Activated CD4-positive, alpha-beta memory T cell treated with anti-CD3 and anti-CD28 coated beads for 36 hours (primary cell): ENCODE results near the gene BACH2. TPM values are rescaled to one million over a fixed set of nuclear protein-coding genes. Genes with fewer than 3 reads are reported as not detected.

ENCODE experiments used
- CTCF ChIA-PET: fragments of 350-600 bp; sonication (Branson Sonifier 250); formaldehyde crosslinking; loops from one replicate; lab custom pipeline; 2021; ENCODE audit warnings: antibody characterized with exemption, inconsistent platforms; lab: Charles Lee
- POLR2A ChIA-PET: fragments of 350-600 bp; sonication (Branson Sonifier 250); formaldehyde crosslinking; loops from one replicate; lab custom pipeline; 2021; ENCODE audit warnings: antibody characterized with exemption; lab: Charles Lee
- DNase-seq: peaks from one replicate; pipeline ENCODE4 v3.0.0-alpha.2; 2020
- H3K27ac Mint-ChIP-seq: one replicate; pipeline ENCODE4 v1.8.0; 2021; ENCODE audit warnings: mixed read lengths
- H3K27me3 Mint-ChIP-seq: one replicate; pipeline ENCODE4 v1.8.0; 2021; ENCODE audit warnings: mixed read lengths
- H3K36me3 Mint-ChIP-seq: one replicate; pipeline ENCODE4 v1.8.0; 2021; ENCODE audit warnings: mixed read lengths
- H3K4me1 Mint-ChIP-seq: one replicate; pipeline ENCODE4 v1.8.0; 2021; ENCODE audit warnings: low read depth, mixed read lengths
- H3K4me3 Mint-ChIP-seq: one replicate; pipeline ENCODE4 v1.8.0; 2021; ENCODE audit warnings: mild to moderate bottlenecking, mixed read lengths
- H3K9me3 Mint-ChIP-seq: one replicate; pipeline ENCODE4 v1.8.0; 2021; ENCODE audit warnings: mixed read lengths
- intact Hi-C: fragments of 100-400 bp; cut with micrococcal nuclease; formaldehyde crosslinking; loops from one replicate; pipeline ENCODE4 v1.15.1; 2023
- total RNA-seq, 2 experiments: library from RNA; stranded (reverse); gene quantifications; one replicate each; pipeline ENCODE4 v1.2.3, GENCODE V29; 2021

Gene BACH2
- total RNA-seq, 2 experiments from 2014 or later, result 49.2 to 55.4 TPM

DNA sequence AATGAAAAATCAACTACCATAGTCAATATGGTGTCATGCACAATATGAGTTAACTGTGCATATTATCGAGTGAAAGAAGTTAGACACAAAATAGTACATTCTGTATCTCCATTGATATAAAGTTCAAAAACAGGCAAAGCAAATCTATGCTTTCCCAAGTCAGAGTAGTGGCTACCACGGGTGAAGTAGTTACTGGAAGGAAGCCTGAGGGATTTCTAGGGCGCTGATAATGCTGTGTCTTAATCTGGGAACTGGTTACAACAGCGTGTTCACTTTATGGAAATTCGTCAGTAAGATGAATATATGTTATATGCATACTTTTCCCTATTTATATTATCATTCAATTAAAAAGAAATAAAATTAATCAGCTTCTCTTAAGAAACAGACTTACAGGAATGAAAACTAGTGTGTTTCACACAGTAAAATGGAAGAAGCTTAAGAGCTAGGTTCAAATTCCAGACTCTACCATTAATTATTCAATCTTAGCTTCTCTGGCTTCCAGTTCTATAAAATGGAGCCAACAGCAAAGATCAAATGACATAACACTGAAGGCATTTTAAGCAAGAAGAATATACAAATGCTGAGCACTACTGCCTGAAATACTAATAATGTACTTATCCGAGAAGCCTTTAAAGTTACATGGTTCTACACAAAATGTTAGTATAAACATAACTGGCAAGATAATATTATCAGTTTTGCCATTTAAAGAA lies 19.2 kb downstream of the BACH2 start:
- Mint-ChIP-seq H3K4me1 (peaks cover 86% of the 10 kb centered on the region), H3K27me3 (no peaks in the 10 kb centered on the region), H3K9me3 (no peaks in the 10 kb centered on the region), H3K27ac (peak overlapping the region; percentile 60), H3K4me3 (no peak overlapping the region), H3K36me3 (peaks cover 13% of the 10 kb centered on the region)
- ChIA-PET POLR2A (no interaction called here), CTCF (interaction anchor here (1.4 to 1.6 kb wide), 2 partner anchors 9 to 116 kb away, joined by 3 to 4 read pairs; no protein-coding TSS in a partner anchor)
- DNase-seq, result no peak
- intact Hi-C loops, result no loop called here

DNA sequence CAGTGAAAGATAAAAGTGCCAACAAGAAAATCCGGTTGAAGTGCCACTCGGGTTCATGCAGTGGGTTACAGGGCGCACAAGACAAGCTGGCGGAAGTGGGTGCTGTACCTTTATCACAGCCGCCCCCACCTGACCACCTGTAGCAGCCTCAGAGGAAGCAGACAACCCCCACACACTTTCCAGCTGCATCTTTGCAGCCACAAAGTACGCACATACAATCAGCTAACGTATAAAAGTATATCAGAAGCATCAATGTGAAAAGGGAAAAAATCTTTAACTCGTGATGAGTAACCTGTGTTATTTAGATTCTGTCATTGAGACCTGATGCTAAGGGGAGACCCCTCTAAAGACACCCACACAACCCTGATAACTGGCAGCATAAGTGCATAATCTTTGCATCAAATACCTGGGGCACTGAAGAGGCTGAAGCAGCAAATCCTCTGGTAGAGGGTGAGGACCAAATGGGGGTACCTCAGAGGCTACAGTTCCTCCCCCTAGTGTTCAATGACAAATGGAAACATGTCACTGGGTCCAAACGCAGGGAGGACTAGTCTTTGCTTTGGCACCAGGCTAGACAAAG lies 22.1 kb downstream of the BACH2 start:
- peak; percentile 96 for DNase-seq
- Mint-ChIP-seq H3K9me3 (peaks cover 11% of the 10 kb centered on the region), H3K4me1 (peaks cover 86% of the 10 kb centered on the region), H3K36me3 (peaks cover 32% of the 10 kb centered on the region), H3K4me3 (peak overlapping the region; percentile 27), H3K27me3 (no peaks in the 10 kb centered on the region), H3K27ac (peak overlapping the region; percentile 87)
- ChIA-PET POLR2A (interaction anchor here (0.8 to 3.5 kb wide), 11 partner anchors 10 to 320 kb away, joined by 3 to 30 read pairs (median 5); no protein-coding TSS in a partner anchor), CTCF (interaction anchor here (0.8 to 3.5 kb wide), 13 partner anchors 11 to 334 kb away, joined by 3 to 35 read pairs (median 3); no protein-coding TSS in a partner anchor)
- intact Hi-C loops, result loop anchor here (1.0 to 5.0 kb wide), 15 partner anchors 10 to 322 kb away; partner anchors contain the start of gene BACH2

DNA sequence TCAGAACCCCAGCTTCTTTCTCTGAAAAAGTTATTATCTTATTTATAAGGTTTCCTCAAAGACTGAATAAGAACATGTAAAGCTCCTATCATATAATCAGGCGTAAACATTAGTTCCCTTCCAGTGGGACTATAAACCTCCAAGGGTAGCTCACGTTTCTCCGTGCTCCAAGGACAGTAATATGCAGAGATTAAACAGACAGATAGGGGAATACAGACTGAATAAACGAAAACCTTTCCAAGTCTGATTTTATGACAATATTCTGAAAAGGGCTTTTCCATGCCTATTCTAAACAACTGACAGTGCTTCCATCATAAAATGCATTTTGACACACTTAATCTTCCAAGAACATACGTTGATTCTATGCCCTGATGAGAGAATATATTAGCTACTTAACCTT lies 22.8 kb downstream of the BACH2 start:
- no peak overlapping the region for H3K4me3 Mint-ChIP-seq
- DNase-seq, result no peak

DNA sequence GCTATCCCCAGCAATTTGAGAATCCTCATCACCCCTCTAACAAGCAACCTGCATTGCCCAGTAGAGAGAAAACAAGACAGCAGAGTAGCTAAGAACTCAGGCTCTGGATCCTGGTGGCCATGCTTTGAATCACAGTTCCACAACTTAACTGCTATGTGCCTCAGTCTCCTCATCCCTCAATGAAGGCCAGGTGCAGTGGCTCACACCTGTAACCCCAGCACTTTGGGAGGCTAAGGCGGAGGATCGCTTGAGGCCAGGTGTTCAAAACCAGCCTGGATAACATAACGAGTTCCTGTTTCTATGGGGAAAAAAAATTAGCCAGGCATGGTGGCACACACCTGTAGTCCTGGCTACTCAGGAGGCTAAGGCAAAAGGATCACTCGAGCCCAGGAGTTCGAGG lies 23.7 kb downstream of the BACH2 start:
- no peak overlapping the region for H3K4me3 Mint-ChIP-seq
- no peak for DNase-seq
- H3K27me3 Mint-ChIP-seq, result no peaks in the 10 kb centered on the region
- peak overlapping the region; percentile 80 for H3K27ac Mint-ChIP-seq
- H3K9me3 Mint-ChIP-seq, result peaks cover 11% of the 10 kb centered on the region
- peaks cover 34% of the 10 kb centered on the region for H3K36me3 Mint-ChIP-seq
- CTCF ChIA-PET, result interaction anchor here (0.8 to 3.5 kb wide), 6 partner anchors 12 to 206 kb away, joined by 3 to 35 read pairs (median 9); no protein-coding TSS in a partner anchor
- intact Hi-C loops, result loop anchor here (5.0 kb wide), 1 partner anchor 81 kb away; no protein-coding TSS in a partner anchor
- H3K4me1 Mint-ChIP-seq, result peaks cover 85% of the 10 kb centered on the region
- POLR2A ChIA-PET, result interaction anchor here (1.3 to 3.5 kb wide), 4 partner anchors 12 to 125 kb away, joined by 5 to 30 read pairs (median 8); no protein-coding TSS in a partner anchor

More for the DNA sequence above, 22.8 kb downstream of the BACH2 start:
- POLR2A ChIA-PET, result interaction anchor here (0.6 to 3.5 kb wide), 12 partner anchors 10 to 319 kb away, joined by 3 to 30 read pairs (median 5); no protein-coding TSS in a partner anchor
- peaks cover 11% of the 10 kb centered on the region for H3K9me3 Mint-ChIP-seq
- intact Hi-C loops, result loop anchor here (1.0 to 5.0 kb wide), 15 partner anchors 10 to 321 kb away; partner anchors contain the start of gene BACH2
- H3K36me3 Mint-ChIP-seq, result peaks cover 34% of the 10 kb centered on the region
- CTCF ChIA-PET, result interaction anchor here (0.8 to 3.5 kb wide), 14 partner anchors 11 to 334 kb away, joined by 3 to 35 read pairs (median 4); no protein-coding TSS in a partner anchor
- peak overlapping the region; percentile 87 for H3K27ac Mint-ChIP-seq
- no peaks in the 10 kb centered on the region for H3K27me3 Mint-ChIP-seq
- peaks cover 88% of the 10 kb centered on the region for H3K4me1 Mint-ChIP-seq

DNA sequence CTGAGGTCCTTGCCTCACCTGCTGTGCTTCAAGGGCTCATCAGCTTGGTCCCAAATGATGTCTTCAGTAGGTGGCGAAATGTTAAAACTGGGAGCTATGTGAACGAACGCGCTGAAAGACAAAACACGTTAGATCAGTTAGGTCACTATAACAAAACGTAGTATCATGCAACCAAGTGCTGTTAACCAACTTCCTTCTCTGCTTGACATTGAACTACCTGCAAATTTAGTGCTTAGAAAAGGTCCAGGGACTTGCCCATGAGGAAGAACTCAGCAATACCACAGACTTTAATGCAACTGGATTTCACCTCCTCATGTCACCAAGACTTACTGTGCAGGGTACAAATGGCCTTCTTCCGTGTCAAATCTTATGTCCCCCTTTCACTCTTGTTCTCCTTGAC lies 24.8 kb downstream of the BACH2 start:
- Mint-ChIP-seq H3K4me1 (peaks cover 85% of the 10 kb centered on the region), H3K4me3 (peak overlapping the region; percentile 30), H3K27ac (peak overlapping the region; percentile 80), H3K9me3 (peaks cover 11% of the 10 kb centered on the region), H3K36me3 (peaks cover 40% of the 10 kb centered on the region), H3K27me3 (no peaks in the 10 kb centered on the region)
- intact Hi-C loops, result loop anchor here (5.0 kb wide), 1 partner anchor 80 kb away; no protein-coding TSS in a partner anchor
- POLR2A ChIA-PET, result interaction anchor here (1.3 to 3.5 kb wide), 2 partner anchors 13 to 19 kb away, joined by 5 to 30 read pairs; no protein-coding TSS in a partner anchor
- CTCF ChIA-PET, result interaction anchor here (0.7 to 3.4 kb wide), 4 partner anchors 8 to 121 kb away, joined by 3 to 14 read pairs (median 3); no protein-coding TSS in a partner anchor
- DNase-seq, result no peak

DNA sequence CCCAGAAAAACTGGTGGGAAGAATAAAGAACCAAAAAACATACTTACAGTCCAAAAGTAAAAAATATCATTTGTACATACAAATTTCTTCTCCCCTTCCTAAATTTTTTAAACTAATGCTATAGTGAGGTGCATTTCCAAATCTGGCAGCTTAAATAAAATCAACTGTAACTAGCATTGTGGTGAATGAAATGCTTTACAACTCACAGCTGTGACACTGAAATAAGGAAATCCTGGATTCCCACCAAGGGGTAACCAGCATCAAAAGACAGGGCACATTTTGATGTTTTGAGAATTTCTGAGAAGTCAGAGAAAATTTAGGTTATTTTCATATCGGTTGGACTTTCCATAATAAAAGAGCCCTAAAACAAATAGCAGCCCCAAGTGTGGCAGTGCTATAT lies 27.3 kb downstream of the BACH2 start:
- Mint-ChIP-seq H3K36me3 (peaks cover 52% of the 10 kb centered on the region), H3K27me3 (no peaks in the 10 kb centered on the region), H3K27ac (no peak overlapping the region), H3K9me3 (peaks cover 11% of the 10 kb centered on the region), H3K4me1 (peaks cover 89% of the 10 kb centered on the region), H3K4me3 (no peak overlapping the region)
- POLR2A ChIA-PET, result no interaction called here
- DNase-seq, result no peak
- CTCF ChIA-PET, result interaction anchor here (0.8 to 1.6 kb wide), 5 partner anchors 16 to 212 kb away, joined by 3 to 10 read pairs (median 3); no protein-coding TSS in a partner anchor
- intact Hi-C loops, result no loop called here

DNA sequence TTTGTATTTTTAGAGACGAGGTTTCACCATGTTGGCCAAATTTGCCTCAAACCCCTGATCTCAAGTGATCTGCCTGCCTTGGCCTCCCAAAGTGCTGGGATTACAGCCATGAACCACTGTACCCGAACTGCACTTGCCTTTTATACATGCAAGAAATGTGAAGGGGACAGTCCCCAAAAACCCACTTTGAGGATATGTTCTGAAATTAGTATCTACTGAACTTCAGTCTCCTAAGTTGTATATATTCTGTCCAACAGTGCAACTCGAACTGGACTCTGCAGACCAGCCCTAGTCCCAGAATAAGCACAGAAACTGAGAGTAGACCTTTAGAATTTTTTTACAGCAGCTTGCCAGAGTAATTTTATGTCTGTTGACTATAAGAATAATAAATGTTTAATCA lies 28.5 kb downstream of the BACH2 start:
- peaks cover 87% of the 10 kb centered on the region for H3K4me1 Mint-ChIP-seq
- peak overlapping the region; percentile 66 for H3K27ac Mint-ChIP-seq
- no peak overlapping the region for H3K4me3 Mint-ChIP-seq
- peaks cover 57% of the 10 kb centered on the region for H3K36me3 Mint-ChIP-seq
- intact Hi-C loops, result no loop called here
- no peak for DNase-seq
- POLR2A ChIA-PET, result no interaction called here
- H3K9me3 Mint-ChIP-seq, result peaks cover 11% of the 10 kb centered on the region
- no peaks in the 10 kb centered on the region for H3K27me3 Mint-ChIP-seq
- CTCF ChIA-PET, result interaction anchor here (0.7 to 1.6 kb wide), 3 partner anchors 17 to 328 kb away, joined by 3 to 10 read pairs (median 4); no protein-coding TSS in a partner anchor

DNA sequence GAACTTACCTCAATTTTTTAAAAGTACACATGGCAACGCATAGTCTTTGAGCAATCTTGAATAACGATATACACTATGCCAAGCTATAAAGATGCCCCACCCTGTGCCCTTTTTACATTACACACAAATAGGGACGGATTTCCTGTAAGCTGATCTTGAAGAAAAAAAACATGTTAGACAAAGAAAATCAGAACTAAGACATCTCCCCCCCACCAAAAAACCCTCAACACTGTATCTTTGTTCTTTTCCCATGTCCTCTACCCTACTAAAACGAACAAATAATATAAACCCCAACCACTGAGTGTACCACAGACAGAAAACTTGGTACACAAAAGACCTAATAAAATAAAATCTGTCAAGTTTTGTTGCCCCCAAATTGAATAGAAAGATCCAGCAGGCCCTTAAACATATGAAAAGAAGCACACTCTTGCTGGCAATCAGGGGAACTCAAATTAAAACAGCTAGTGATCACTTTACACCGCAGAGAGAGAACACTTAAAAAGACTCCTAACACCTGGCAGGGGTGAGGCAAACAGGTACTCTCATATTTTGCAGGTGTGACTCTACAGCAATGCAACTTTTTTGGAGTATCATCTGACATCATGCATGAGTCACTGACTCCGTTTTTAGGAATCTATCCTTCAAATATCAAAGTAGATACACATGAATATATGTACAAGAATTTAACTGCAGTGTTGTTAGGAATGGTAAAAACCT lies 29.6 kb downstream of the BACH2 start:
- POLR2A ChIA-PET, result no interaction called here
- Mint-ChIP-seq H3K27ac (peak overlapping the region; percentile 77), H3K9me3 (peaks cover 11% of the 10 kb centered on the region), H3K27me3 (no peaks in the 10 kb centered on the region), H3K36me3 (peaks cover 60% of the 10 kb centered on the region), H3K4me1 (peaks cover 87% of the 10 kb centered on the region), H3K4me3 (peak overlapping the region; percentile 6)
- DNase-seq, result no peak
- CTCF ChIA-PET, result no interaction called here
- intact Hi-C loops, result loop anchor here (1.0 to 2.0 kb wide), 2 partner anchors 10 to 32 kb away; no protein-coding TSS in a partner anchor

DNA sequence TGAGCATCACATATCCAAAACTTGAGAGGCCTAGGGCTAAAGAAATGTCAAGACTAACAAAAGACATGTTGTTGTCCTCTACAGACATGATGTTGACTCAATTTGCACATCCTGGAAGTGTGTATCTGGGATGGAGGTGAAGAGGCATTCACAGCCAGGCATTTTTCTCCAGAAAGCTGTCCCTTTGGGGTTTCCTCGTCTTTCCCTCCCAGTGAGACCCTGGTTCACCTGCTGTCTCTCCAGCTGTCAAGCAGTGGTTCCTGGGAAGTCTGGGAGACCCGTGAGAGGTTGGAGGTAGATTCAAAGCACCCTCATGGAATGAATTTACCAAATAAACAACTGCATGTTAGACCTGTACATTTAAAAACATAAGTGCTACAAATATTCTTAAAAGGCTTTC lies 32.1 kb downstream of the BACH2 start:
- no peaks in the 10 kb centered on the region for H3K9me3 Mint-ChIP-seq
- H3K4me1 Mint-ChIP-seq, result peaks cover 93% of the 10 kb centered on the region
- intact Hi-C loops, result no loop called here
- CTCF ChIA-PET, result interaction anchor here (1.0 kb wide), 1 partner anchor 8 kb away, joined by 3 read pairs; no protein-coding TSS in a partner anchor
- peaks cover 63% of the 10 kb centered on the region for H3K36me3 Mint-ChIP-seq
- no peak for DNase-seq
- POLR2A ChIA-PET, result no interaction called here
- no peaks in the 10 kb centered on the region for H3K27me3 Mint-ChIP-seq
- no peak overlapping the region for H3K4me3 Mint-ChIP-seq
- no peak overlapping the region for H3K27ac Mint-ChIP-seq

DNA sequence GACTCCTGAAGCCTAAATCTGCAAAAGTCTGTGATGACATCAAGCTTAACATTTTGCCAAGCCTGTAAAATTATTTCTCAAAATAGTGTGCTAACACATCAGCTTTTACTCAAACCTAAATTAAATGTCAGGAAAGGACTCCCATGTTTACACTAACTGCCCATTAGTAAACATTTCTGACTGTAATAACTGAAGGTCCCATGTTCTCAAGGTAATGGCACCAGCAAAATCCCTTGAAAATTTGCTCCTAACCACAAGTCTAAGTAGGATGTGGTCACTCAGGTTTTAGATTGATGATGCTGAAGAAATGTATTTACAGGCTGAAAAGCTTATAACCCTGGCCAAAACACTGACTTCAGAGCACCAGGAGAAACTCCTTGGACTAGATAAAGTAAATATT lies 33.0 kb downstream of the BACH2 start:
- DNase-seq, result no peak
- POLR2A ChIA-PET, result interaction anchor here (1.3 kb wide), 1 partner anchor 11 kb away, joined by 3 read pairs; no protein-coding TSS in a partner anchor
- no peaks in the 10 kb centered on the region for H3K9me3 Mint-ChIP-seq
- intact Hi-C loops, result no loop called here
- H3K4me1 Mint-ChIP-seq, result peaks cover 92% of the 10 kb centered on the region
- H3K27me3 Mint-ChIP-seq, result no peaks in the 10 kb centered on the region
- no peak overlapping the region for H3K27ac Mint-ChIP-seq
- CTCF ChIA-PET, result interaction anchor here (0.6 to 1.2 kb wide), 3 partner anchors 9 to 323 kb away, joined by 3 read pairs; no protein-coding TSS in a partner anchor
- H3K4me3 Mint-ChIP-seq, result no peak overlapping the region
- H3K36me3 Mint-ChIP-seq, result peaks cover 66% of the 10 kb centered on the region

DNA sequence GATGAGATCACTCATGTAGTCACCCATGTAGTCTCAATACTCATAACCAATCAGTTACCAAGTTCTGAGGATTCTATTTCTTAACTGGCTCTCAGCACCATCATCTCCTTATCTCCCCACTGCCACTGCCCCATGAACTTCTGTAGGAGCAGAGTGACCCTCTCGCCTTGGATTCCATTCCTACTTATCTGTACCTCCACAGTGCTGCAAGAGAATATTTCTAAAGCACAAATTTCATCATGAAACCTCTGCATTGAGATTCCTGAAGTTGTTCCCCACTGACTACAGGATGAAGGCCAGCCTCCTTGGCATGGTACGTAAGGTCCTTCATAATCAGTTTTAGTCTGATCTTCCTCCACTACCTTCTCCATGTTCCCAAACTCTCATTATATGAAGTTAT lies 34.8 kb downstream of the BACH2 start:
- H3K27ac Mint-ChIP-seq, result no peak overlapping the region
- no peak for DNase-seq
- no peaks in the 10 kb centered on the region for H3K27me3 Mint-ChIP-seq
- ChIA-PET CTCF (no interaction called here), POLR2A (no interaction called here)
- H3K36me3 Mint-ChIP-seq, result peaks cover 62% of the 10 kb centered on the region
- peaks cover 4% of the 10 kb centered on the region for H3K9me3 Mint-ChIP-seq
- intact Hi-C loops, result no loop called here
- no peak overlapping the region for H3K4me3 Mint-ChIP-seq
- H3K4me1 Mint-ChIP-seq, result peaks cover 88% of the 10 kb centered on the region
